K562 (cell line): ENCODE results near the gene DMXL1.

Source experiments
- ATF3 ChIP-seq, 2 experiments: fragments of 450-650 bp in 1 of 2; sonication (generic) in 1 of 2; formaldehyde crosslinking in 1 of 2; IDR thresholded peaks in 1 of 2; conservative IDR thresholded peaks in 1 of 2; 2 replicates each; pipeline versions ENCODE4 v1.6.1 to v1.8.1; 2016 to 2023; ENCODE audit warnings: mild to moderate bottlenecking in 2 of 2, moderate library complexity in 2 of 2, inconsistent platforms in 1 of 2, missing genetic modification reagents in 1 of 2
- DLX4 ChIP-seq: fragments of 250-450 bp; sonication (Bioruptor Pico); IDR thresholded peaks from 2 replicates; pipeline ENCODE4 v1.6.1; 2021; ENCODE audit warnings: mild to moderate bottlenecking
- POLR2A ChIP-seq: fragments of 450-650 bp; conservative IDR thresholded peaks from 2 replicates; pipeline ENCODE4 v1.6.1; 2016
- RBM22 ChIP-seq: fragments of 200-400 bp; formaldehyde crosslinking; IDR thresholded peaks from 2 replicates; pipeline ENCODE4 v1.6.1; 2018; ENCODE audit warnings: low read length, low read depth; ENCODE audit not compliant: poor library complexity, severe bottlenecking
- SMARCE1 ChIP-seq: fragments of 450-650 bp; IDR thresholded peaks from 2 replicates; pipeline ENCODE4 v1.7.1; 2016; ENCODE audit warnings: mild to moderate bottlenecking
- ZZZ3 ChIP-seq: fragments of 450-650 bp; IDR thresholded peaks from 2 replicates; pipeline ENCODE4 v1.6.1; 2016; ENCODE audit warnings: antibody characterized with exemption, mild to moderate bottlenecking, moderate library complexity

- no peak for TF ChIP-seq RBM22
- no peak for TF ChIP-seq POLR2A
- no peak for TF ChIP-seq SMARCE1
- TF ChIP-seq ATF3 (IDR thresholded peaks at IDR 0.05), result no peak
- TF ChIP-seq ATF3 (CRISPR knock-in tag; conservative IDR thresholded peaks at IDR 0.05), result no peak
- no peak for TF ChIP-seq ZZZ3
- no peak for TF ChIP-seq DLX4 (CRISPR knock-in tag)
Measured at GRCh38 chr5:119267958-119268386, 197.1 kb downstream of the DMXL1 start.
